ENCODE data around the gene GPS1.

Gene GPS1

GRCh38 chr17:82081966-82082365 lies 30.3 kb downstream of the GPS1 start:
- Histone ChIP-seq H2AFZ (ENCODE audit: low read depth, low read length) (no peak overlapping the region), H3K9ac (ENCODE audit: low read depth, low read length) (no peak overlapping the region), H3K4me2 (ENCODE audit: insufficient read depth, low read length) (no peak overlapping the region), H3K79me2 (ENCODE audit: insufficient read depth, low read length) (no peaks in the 10 kb centered on the region; the same call in 1 of the 2 replicates), H3K9me3 (ENCODE audit: insufficient read depth, low read length, severe bottlenecking) (no peaks in the 10 kb centered on the region), H3K27ac (ENCODE audit: low read length) (no peak overlapping the region), H4K20me1 (ENCODE audit: insufficient read depth, low read length) (peaks cover 80% of the 10 kb centered on the region), H3K4me3 (ENCODE audit: low read depth in 1 of 2, low read length in 2 of 2) (no peak overlapping the region), H3K27me3 (ENCODE audit: insufficient read depth, low read length, poor library complexity) (no peaks in the 10 kb centered on the region), H3K4me1 (ENCODE audit: insufficient read depth, low read length) (no peaks in the 10 kb centered on the region), H3K36me3 (ENCODE audit: insufficient read depth, low read length) (peaks cover 92% of the 10 kb centered on the region)
- no peak for TF ChIP-seq EZH2 (IDR thresholded peaks at IDR 0.05; ENCODE audit: borderline replicate concordance, low read depth, low read length, severe bottlenecking)
- TF ChIP-seq CTCF (IDR thresholded peaks at IDR 0.05; ENCODE audit: borderline replicate concordance, extremely low read depth, low read length, poor library complexity, severe bottlenecking), result no peak
- ATAC-seq (ENCODE audit: insufficient read depth, low read depth) (no peak), DNase-seq (no peak)

- no peak for ATAC-seq (ENCODE audit: insufficient read depth, low read depth)
- TF ChIP-seq EZH2 (IDR thresholded peaks at IDR 0.05; ENCODE audit: borderline replicate concordance, low read depth, low read length, severe bottlenecking) (no peak), CTCF (IDR thresholded peaks at IDR 0.05; ENCODE audit: borderline replicate concordance, extremely low read depth, low read length, poor library complexity, severe bottlenecking) (no peak)
- Histone ChIP-seq H3K4me1 (ENCODE audit: insufficient read depth, low read length) (no peaks in the 10 kb centered on the region), H3K9me3 (ENCODE audit: insufficient read depth, low read length, severe bottlenecking) (no peaks in the 10 kb centered on the region), H3K4me3 (ENCODE audit: low read depth in 1 of 2, low read length in 2 of 2) (no peak overlapping the region), H3K9ac (ENCODE audit: low read depth, low read length) (no peak overlapping the region), H3K27me3 (ENCODE audit: insufficient read depth, low read length, poor library complexity) (no peaks in the 10 kb centered on the region), H3K79me2 (ENCODE audit: insufficient read depth, low read length) (no peaks in the 10 kb centered on the region; the same call in 1 of the 2 replicates), H2AFZ (ENCODE audit: low read depth, low read length) (no peak overlapping the region), H3K27ac (ENCODE audit: low read length) (no peak overlapping the region), H4K20me1 (ENCODE audit: insufficient read depth, low read length) (peaks cover 80% of the 10 kb centered on the region), H3K4me2 (ENCODE audit: insufficient read depth, low read length) (no peak overlapping the region), H3K36me3 (ENCODE audit: insufficient read depth, low read length) (peaks cover 97% of the 10 kb centered on the region)
- no peak for DNase-seq
These were observed 30.8 kb downstream of the GPS1 start for GRCh38 chr17:82082456-82082855.

- ATAC-seq (ENCODE audit: insufficient read depth, low read depth), result no peak
- Histone ChIP-seq H3K4me2 (ENCODE audit: insufficient read depth, low read length) (no peak overlapping the region), H3K27ac (ENCODE audit: low read length) (no peak overlapping the region), H4K20me1 (ENCODE audit: insufficient read depth, low read length) (peaks cover 78% of the 10 kb centered on the region), H3K27me3 (ENCODE audit: insufficient read depth, low read length, poor library complexity) (no peaks in the 10 kb centered on the region), H3K79me2 (ENCODE audit: insufficient read depth, low read length) (no peaks in the 10 kb centered on the region; the same call in 1 of the 2 replicates), H2AFZ (ENCODE audit: low read depth, low read length) (no peak overlapping the region), H3K4me3 (ENCODE audit: low read depth in 1 of 2, low read length in 2 of 2) (no peak overlapping the region), H3K9me3 (ENCODE audit: insufficient read depth, low read length, severe bottlenecking) (no peaks in the 10 kb centered on the region), H3K9ac (ENCODE audit: low read depth, low read length) (no peak overlapping the region), H3K36me3 (ENCODE audit: insufficient read depth, low read length) (peaks cover 98% of the 10 kb centered on the region), H3K4me1 (ENCODE audit: insufficient read depth, low read length) (no peaks in the 10 kb centered on the region)
- TF ChIP-seq CTCF (IDR thresholded peaks at IDR 0.05; ENCODE audit: borderline replicate concordance, extremely low read depth, low read length, poor library complexity, severe bottlenecking) (no peak), EZH2 (IDR thresholded peaks at IDR 0.05; ENCODE audit: borderline replicate concordance, low read depth, low read length, severe bottlenecking) (no peak)
- DNase-seq, result no peak
These were observed 31.3 kb downstream of the GPS1 start for GRCh38 chr17:82083009-82083408.
